HepG2 (cell line): Measurements from ENCODE around the gene LAMA5. TPM values are rescaled to one million over a fixed set of nuclear protein-coding genes. Genes with fewer than 3 reads are reported as not detected.

ENCODE experiments used
- ATAC-seq: fragments of 200-7000 bp; cut with Tn5 transposase; 3 replicates; pipeline ENCODE4 v1.9.1; 2020; ENCODE audit warnings: mild to moderate bottlenecking, moderate library complexity
- BruUV-seq: library from RNA; stranded (reverse); fragments of 400-500 nt; replicated peaks from 2 replicates; lab custom pipeline; 2021; lab: Mats Ljungman, UMichigan
- CTCF ChIA-PET: fragments of 300-600 bp; formaldehyde crosslinking; extraction: SDS; loops from one replicate; lab custom pipeline; 2021; ENCODE audit warnings: low total read pairs, inconsistent platforms, low intra/inter-chr PET ratio; lab: Yijun Ruan, JAX
- POLR2A ChIA-PET: fragments of 350-600 bp; sonication (Branson Sonifier 250); formaldehyde crosslinking; loops from one replicate; lab custom pipeline; 2020; ENCODE audit warnings: antibody characterized with exemption, inconsistent platforms; lab: Yijun Ruan, JAX
- DNase-seq: peaks from one replicate; pipeline ENCODE4 v3.0.0-alpha.2; 2015; ENCODE audit warnings: low spot score
- FAIRE-seq: peaks from 3 replicates; lab custom pipeline; 2011; peaks lifted over from hg19 to GRCh38; lab: Jason Lieb, UNC
- H2AFZ ChIP-seq: one replicate; pipeline ENCODE4 v1.6.1; 2011; ENCODE audit warnings: low read length, inconsistent platforms
- H3K27ac ChIP-seq: fragments of 300-600 bp; 3 replicates; pipeline ENCODE4 v1.8.0; 2011; ENCODE audit warnings: mixed run types, mild to moderate bottlenecking, mixed read lengths, low read length, inconsistent platforms; ENCODE audit not compliant: insufficient read depth; ENCODE audit errors: extremely low read length
- H3K27me3 ChIP-seq, 2 experiments: fragments of 200-600 bp in 1 of 2; 2 replicates in 1 of 2; 3 replicates in 1 of 2; pipeline versions ENCODE4 v1.6.0 to v1.8.0; 2011; ENCODE audit warnings: low read length in 2 of 2, mild to moderate bottlenecking in 2 of 2, moderate library complexity in 2 of 2, inconsistent platforms in 1 of 2; ENCODE audit not compliant: insufficient read depth in 2 of 2, control insufficient read depth in 1 of 2
- H3K36me3 ChIP-seq, 2 experiments: fragments of 200-600 bp in 1 of 2; replicated peaks in 1 of 2; 2 replicates in 1 of 2; 3 replicates in 1 of 2; pipeline versions ENCODE4 v1.5.1 to v1.8.0; 2011; ENCODE audit warnings: low read length in 2 of 2, inconsistent platforms in 1 of 2; ENCODE audit not compliant: insufficient read depth in 2 of 2, control insufficient read depth in 1 of 2
- H3K4me1 ChIP-seq: 2 replicates; pipeline ENCODE4 v1.5.1; 2012; ENCODE audit warnings: low read length, inconsistent platforms; ENCODE audit not compliant: insufficient read depth
- H3K4me2 ChIP-seq: 2 replicates; pipeline ENCODE4 v1.6.0; 2011; ENCODE audit warnings: low read depth, low read length, inconsistent platforms
- H3K4me3 ChIP-seq, 3 experiments: fragments of 200-600 bp in 1 of 3; sonication (generic), shearing (Covaris generic) in 1 of 3; replicated peaks in 1 of 3; 2 replicates each; pipeline ENCODE4 v1.5.1; 2011 to 2016; ENCODE audit warnings: low read length in 3 of 3, inconsistent platforms in 2 of 3, low read depth in 2 of 3, mild to moderate bottlenecking in 2 of 3, control low read depth in 1 of 3, mixed read lengths in 1 of 3; ENCODE audit not compliant: insufficient read depth in 1 of 3
- H3K79me2 ChIP-seq: one replicate; pipeline ENCODE4 v1.6.1; 2011; ENCODE audit warnings: low read length, inconsistent platforms; ENCODE audit not compliant: insufficient read depth
- H3K9ac ChIP-seq: 2 replicates; pipeline ENCODE4 v1.6.0; 2011; ENCODE audit warnings: mild to moderate bottlenecking, low read depth, low read length, inconsistent platforms; ENCODE audit not compliant: insufficient read depth
- H3K9me3 ChIP-seq: 2 replicates; pipeline ENCODE4 v1.5.1; 2012; ENCODE audit warnings: mild to moderate bottlenecking, low read length
- H4K20me1 ChIP-seq: 2 replicates; pipeline ENCODE4 v1.6.0; 2011; ENCODE audit warnings: inconsistent platforms, mild to moderate bottlenecking, low read length, moderate library complexity; ENCODE audit not compliant: insufficient read depth
- AGO2 ChIP-seq: fragments of 200-400 bp; formaldehyde crosslinking; optimal IDR thresholded peaks from 2 replicates; pipeline ENCODE3; 2017; ENCODE audit warnings: mild to moderate bottlenecking, low read depth, low read length, moderate library complexity
- BRCA1 ChIP-seq: sonication (generic); formaldehyde crosslinking; IDR thresholded peaks from 2 replicates; pipeline ENCODE4 v1.4.0; 2020; ENCODE audit warnings: missing genetic modification reagents
- ETV5 ChIP-seq: IDR thresholded peaks from 2 replicates; pipeline ENCODE4 v1.6.1; 2018; ENCODE audit warnings: missing biosample characterization, missing genetic modification reagents, inconsistent platforms, borderline replicate concordance
- FOXC1 ChIP-seq: sonication (generic); formaldehyde crosslinking; IDR thresholded peaks from 2 replicates; pipeline ENCODE4 v1.8.0; 2022; ENCODE audit warnings: mild to moderate bottlenecking, missing genetic modification reagents, borderline replicate concordance
- JUND ChIP-seq: sonication (generic); formaldehyde crosslinking; IDR thresholded peaks from 2 replicates; pipeline ENCODE4 v1.8.0; 2022; ENCODE audit warnings: mild to moderate bottlenecking, missing genetic modification reagents
- MTF2 ChIP-seq: sonication (generic); formaldehyde crosslinking; IDR thresholded peaks from 2 replicates; pipeline ENCODE4 v1.5.0; 2020; ENCODE audit warnings: missing genetic modification reagents, borderline replicate concordance
- RBM39 ChIP-seq: fragments of 200-400 bp; formaldehyde crosslinking; IDR thresholded peaks from one replicate; pipeline ENCODE4 v1.6.1; 2018; ENCODE audit warnings: antibody characterized with exemption, mild to moderate bottlenecking, low read depth, low read length; ENCODE audit not compliant: poor library complexity, severe bottlenecking
- REL ChIP-seq: sonication (generic); formaldehyde crosslinking; conservative IDR thresholded peaks from 2 replicates; pipeline ENCODE4 v1.8.0; 2022; ENCODE audit warnings: mild to moderate bottlenecking, missing genetic modification reagents, moderate library complexity
- SATB2 ChIP-seq: sonication (generic); formaldehyde crosslinking; IDR thresholded peaks from 2 replicates; pipeline ENCODE4 v1.5.0; 2020; ENCODE audit warnings: missing genetic modification reagents
- SETDB1 ChIP-seq: sonication (generic); formaldehyde crosslinking; IDR thresholded peaks from 2 replicates; pipeline ENCODE4 v1.5.1; 2020; ENCODE audit warnings: missing genetic modification reagents, mild to moderate bottlenecking, borderline replicate concordance
- SNAI1 ChIP-seq: sonication (generic); formaldehyde crosslinking; IDR thresholded peaks from 2 replicates; pipeline ENCODE4 v1.5.0; 2020; ENCODE audit warnings: mild to moderate bottlenecking, missing genetic modification reagents, borderline replicate concordance
- ZNF124 ChIP-seq: sonication (generic); formaldehyde crosslinking; IDR thresholded peaks from 2 replicates; pipeline ENCODE4 v1.4.0; 2020; ENCODE audit warnings: missing genetic modification reagents
- ZNF143 ChIP-seq: sonication (generic); formaldehyde crosslinking; IDR thresholded peaks from 2 replicates; pipeline ENCODE4 v1.4.0; 2020; ENCODE audit warnings: missing genetic modification reagents
- ZNF224 ChIP-seq: sonication (generic); formaldehyde crosslinking; IDR thresholded peaks from 2 replicates; pipeline ENCODE4 v1.5.0; 2020; ENCODE audit warnings: mild to moderate bottlenecking, missing genetic modification reagents
- ZNF337 ChIP-seq: sonication (generic); formaldehyde crosslinking; IDR thresholded peaks from 2 replicates; pipeline ENCODE4 v1.5.1; 2020; ENCODE audit warnings: missing genetic modification reagents, low read depth, mild to moderate bottlenecking, borderline replicate concordance
- ZNF44 ChIP-seq: sonication (generic); formaldehyde crosslinking; IDR thresholded peaks from 2 replicates; pipeline ENCODE4 v1.5.1; 2020; ENCODE audit warnings: mild to moderate bottlenecking, missing genetic modification reagents
- ZNF530 ChIP-seq: sonication (generic); formaldehyde crosslinking; IDR thresholded peaks from 2 replicates; pipeline ENCODE4 v1.5.0; 2020; ENCODE audit warnings: low read depth, mild to moderate bottlenecking, missing genetic modification reagents
- ZNF816 ChIP-seq: sonication (generic); formaldehyde crosslinking; IDR thresholded peaks from 2 replicates; pipeline ENCODE4 v1.8.0; 2022; ENCODE audit warnings: missing genetic modification reagents, mild to moderate bottlenecking, borderline replicate concordance
- ZNF891 ChIP-seq: sonication (generic); formaldehyde crosslinking; IDR thresholded peaks from 2 replicates; pipeline ENCODE4 v1.5.0; 2020; ENCODE audit warnings: mild to moderate bottlenecking, missing genetic modification reagents
- WGBS: methylation state at CpG from one replicate; pipeline ENCODE4 v1.1.6; 2017; ENCODE audit warnings: low lambda C conversion rate; 5-methylcytosine and 5-hydroxymethylcytosine counted together
- in situ Hi-C: cut with HindIII; loops from 2 replicates; pipeline ENCODE4 v1.10.0; 2017; ENCODE audit warnings: low pct_unique_long_range_greater_than_20kb; ENCODE audit not compliant: extremely low pct_ligation_motif_present
- intact Hi-C: fragments of 100-400 bp; cut with micrococcal nuclease; formaldehyde crosslinking; loops from one replicate; pipeline ENCODE4 v1.10.0; 2022; ENCODE audit not compliant: unreplicated experiment
- polyA plus RNA-seq, 8 experiments: library from polyadenylated mRNA; depleted of rRNA in 3 of 8; stranded (reverse) in 7 of 8; unstranded in 1 of 8; fragments of >200 nt; fragmentation: Illumina TruSeq in 4 of 8; extraction: Trizol in 4 of 8; gene quantifications; 2 replicates each; pipeline versions ENCODE4 v1.2.1 to v1.2.3, GENCODE V29; 2011 to 2016; ENCODE audit warnings: low read depth in 4 of 8, missing spikeins in 1 of 8, mixed read lengths in 1 of 8; ENCODE audit not compliant: insufficient read depth in 1 of 8
- total RNA-seq, 5 experiments: library from RNA; depleted of rRNA; stranded (reverse); fragments of >200 nt; fragmentation: Illumina TruSeq; extraction: Trizol; gene quantifications; 2 replicates each; pipeline ENCODE4 v1.2.3, GENCODE V29; 2016; ENCODE audit warnings: low read depth in 1 of 5
- TF ChIP-seq, protein P1 (sequence below): sonication (generic); formaldehyde crosslinking; IDR thresholded peaks from 2 replicates; pipeline ENCODE4 v1.8.1; 2023; ENCODE audit warnings: mild to moderate bottlenecking, missing genetic modification reagents
- TF ChIP-seq, protein P2 (sequence below): sonication (generic); formaldehyde crosslinking; IDR thresholded peaks from 2 replicates; pipeline ENCODE4 v1.5.0; 2020; ENCODE audit warnings: missing genetic modification reagents, mild to moderate bottlenecking, borderline replicate concordance
- TF ChIP-seq, protein P3 (sequence below): IDR thresholded peaks from 2 replicates; pipeline ENCODE4 v1.6.1; 2016; ENCODE audit warnings: missing genetic modification reagents, missing compliant biosample characterization
- TF ChIP-seq, protein P4 (sequence below): sonication (generic); formaldehyde crosslinking; IDR thresholded peaks from 2 replicates; pipeline ENCODE4 v1.9.0; 2021; ENCODE audit warnings: missing genetic modification reagents, mild to moderate bottlenecking, borderline replicate concordance

The LAMA5 gene
- total and polyA plus RNA-seq, 2 of the 13 experiments (the other 11 are each of a cell fraction or from before 2014, with no cell fraction given), result 21.0 to 44.7 TPM

DNA sequence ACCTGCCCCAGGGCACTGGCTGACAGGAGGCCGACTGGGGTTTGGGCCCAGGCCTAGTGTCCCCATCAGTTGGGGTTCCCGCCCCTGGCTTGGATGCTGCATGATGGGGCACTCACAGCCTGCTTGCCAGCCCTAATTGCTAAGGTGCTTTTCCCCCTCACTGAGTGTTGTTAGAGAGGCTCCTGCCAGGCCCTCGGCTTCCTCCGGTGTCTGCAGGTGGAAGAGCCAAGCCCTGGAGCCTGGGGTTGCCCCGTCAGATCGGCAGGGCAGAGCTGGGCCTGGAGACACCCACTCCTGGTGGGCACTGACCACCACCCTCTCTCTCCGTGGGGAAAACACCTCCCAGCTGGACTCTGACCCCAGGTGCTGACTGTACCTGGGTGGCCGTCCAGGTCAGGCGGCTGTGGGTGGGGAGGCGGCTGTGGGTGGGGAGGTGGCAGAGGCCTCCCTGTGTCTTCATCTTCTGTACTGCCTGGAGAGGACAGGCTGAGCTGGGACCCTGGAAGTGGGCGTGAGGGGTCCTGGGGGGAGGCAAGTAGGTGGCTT lies 46.0 kb upstream of the LAMA5 start:
- no peaks in the 10 kb centered on the region for H4K20me1 ChIP-seq
- 23% methylated on average over 9 of the region's 11 CpGs for WGBS
- H3K9ac ChIP-seq, result no peak overlapping the region
- BruUV-seq, result no TSS peak
- H3K27me3 ChIP-seq, result peaks cover 17 to 53% of the 10 kb centered on the region in 2 experiments; a peak in 4 of 5 replicates
- DNase-seq (no peak), ATAC-seq (no peak), FAIRE-seq (no peak)
- intact Hi-C loops (loop anchor here (5.0 kb wide), 2 partner anchors 74 to 204 kb away; no protein-coding TSS in a partner anchor), in situ Hi-C loops (loop anchor here (5.0 kb wide), 1 partner anchor 79 kb away; no protein-coding TSS in a partner anchor)
- peak overlapping the region; percentile 91 for H3K4me2 ChIP-seq
- peaks cover 56% of the 10 kb centered on the region for H3K4me1 ChIP-seq
- H3K4me3 ChIP-seq, result peak overlapping the region in 2 of 3 experiments; percentile 46 to 70; a peak in 3 of 6 replicates
- H3K9me3 ChIP-seq, result no peaks in the 10 kb centered on the region
- H3K36me3 ChIP-seq, result no peaks in the 10 kb centered on the region
- H3K79me2 ChIP-seq, result no peaks in the 10 kb centered on the region
- H2AFZ ChIP-seq, result no peak overlapping the region
- no peak overlapping the region for H3K27ac ChIP-seq
- ChIA-PET POLR2A (interaction anchor here (0.6 to 3.2 kb wide), 8 partner anchors 13 to 412 kb away, joined by 3 to 31 read pairs (median 8); partner anchors contain the start of genes LAMA5 and RPS21), CTCF (no interaction called here)
- TF ChIP-seq BRCA1 (CRISPR knock-in tag), result no peak
- no peak for TF ChIP-seq ZNF143
- TF ChIP-seq JUND, result peak; percentile 25; the same call in 1 of the 2 replicates
- TF ChIP-seq ZNF891 (CRISPR knock-in tag), result 0 out of 2 replicates have a peak, but pooled peaks have one; percentile 37
- no peak for TF ChIP-seq ZNF530 (CRISPR knock-in tag)
- TF ChIP-seq REL, result no peak
- TF ChIP-seq SETDB1, result no peak
- TF ChIP-seq, protein P1, sequence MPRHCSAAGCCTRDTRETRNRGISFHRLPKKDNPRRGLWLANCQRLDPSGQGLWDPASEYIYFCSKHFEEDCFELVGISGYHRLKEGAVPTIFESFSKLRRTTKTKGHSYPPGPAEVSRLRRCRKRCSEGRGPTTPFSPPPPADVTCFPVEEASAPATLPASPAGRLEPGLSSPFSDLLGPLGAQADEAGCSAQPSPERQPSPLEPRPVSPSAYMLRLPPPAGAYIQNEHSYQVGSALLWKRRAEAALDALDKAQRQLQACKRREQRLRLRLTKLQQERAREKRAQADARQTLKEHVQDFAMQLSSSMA (CRISPR knock-in tag), result no peak
- TF ChIP-seq ETV5 (CRISPR knock-in tag), result no peak
- TF ChIP-seq SNAI1 (CRISPR knock-in tag), result no peak
- TF ChIP-seq RBM39, result peak; percentile 24
- TF ChIP-seq ZNF224 (CRISPR knock-in tag), result no peak
- TF ChIP-seq FOXC1 (CRISPR knock-in tag), result no peak
- no peak for TF ChIP-seq ZNF44
- TF ChIP-seq, protein P2, sequence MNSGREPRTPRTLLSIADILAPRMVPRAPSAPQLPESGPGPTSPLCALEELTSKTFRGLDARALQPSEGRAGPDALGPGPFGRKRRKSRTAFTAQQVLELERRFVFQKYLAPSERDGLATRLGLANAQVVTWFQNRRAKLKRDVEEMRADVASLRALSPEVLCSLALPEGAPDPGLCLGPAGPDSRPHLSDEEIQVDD (CRISPR knock-in tag), result 0 out of 2 replicates have a peak, but pooled peaks have one; percentile 30
- TF ChIP-seq ZNF124 (CRISPR knock-in tag), result no peak
- TF ChIP-seq SATB2 (CRISPR knock-in tag), result no peak
- no peak for TF ChIP-seq ZNF337
- TF ChIP-seq AGO2, result no peak
- TF ChIP-seq ZNF816, result no peak
- TF ChIP-seq, protein P3, sequence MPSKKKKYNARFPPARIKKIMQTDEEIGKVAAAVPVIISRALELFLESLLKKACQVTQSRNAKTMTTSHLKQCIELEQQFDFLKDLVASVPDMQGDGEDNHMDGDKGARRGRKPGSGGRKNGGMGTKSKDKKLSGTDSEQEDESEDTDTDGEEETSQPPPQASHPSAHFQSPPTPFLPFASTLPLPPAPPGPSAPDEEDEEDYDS (CRISPR knock-in tag), result no peak
- no peak for TF ChIP-seq MTF2 (CRISPR knock-in tag)
- TF ChIP-seq, protein P4, sequence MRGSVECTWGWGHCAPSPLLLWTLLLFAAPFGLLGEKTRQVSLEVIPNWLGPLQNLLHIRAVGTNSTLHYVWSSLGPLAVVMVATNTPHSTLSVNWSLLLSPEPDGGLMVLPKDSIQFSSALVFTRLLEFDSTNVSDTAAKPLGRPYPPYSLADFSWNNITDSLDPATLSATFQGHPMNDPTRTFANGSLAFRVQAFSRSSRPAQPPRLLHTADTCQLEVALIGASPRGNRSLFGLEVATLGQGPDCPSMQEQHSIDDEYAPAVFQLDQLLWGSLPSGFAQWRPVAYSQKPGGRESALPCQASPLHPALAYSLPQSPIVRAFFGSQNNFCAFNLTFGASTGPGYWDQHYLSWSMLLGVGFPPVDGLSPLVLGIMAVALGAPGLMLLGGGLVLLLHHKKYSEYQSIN (CRISPR knock-in tag), result no peak
